Retina (tissue), 1 donor: ENCODE data around the gene ANXA6.

Source experiments
- DNase-seq: peaks from one replicate; pipeline ENCODE4 v3.0.0-alpha.2; 2016

Gene ANXA6

DNA sequence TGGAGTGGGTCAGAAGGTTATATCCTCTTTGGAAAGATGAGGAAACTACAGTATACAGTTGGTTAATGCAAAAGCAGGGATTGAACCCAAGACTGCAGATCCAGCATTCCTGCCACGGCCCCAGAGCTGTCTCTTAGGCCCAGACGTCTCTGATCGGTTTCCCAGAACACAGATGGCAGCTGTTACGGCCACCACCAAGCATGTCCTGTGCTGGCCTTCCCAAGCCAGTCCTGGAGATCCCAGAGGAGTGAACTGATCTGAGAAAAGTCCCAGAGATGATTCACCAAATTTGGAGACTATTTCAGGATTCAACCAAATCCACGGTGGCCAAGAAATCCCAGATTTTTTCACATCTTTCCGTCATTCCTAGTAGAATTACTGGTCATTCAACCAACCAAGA, 96.8 kb downstream of the ANXA6 start:
- no peak for DNase-seq

- DNase-seq: no peak
Measured at GRCh38 chr5:151058891-151059489, 98.6 kb downstream of the ANXA6 start.

DNA sequence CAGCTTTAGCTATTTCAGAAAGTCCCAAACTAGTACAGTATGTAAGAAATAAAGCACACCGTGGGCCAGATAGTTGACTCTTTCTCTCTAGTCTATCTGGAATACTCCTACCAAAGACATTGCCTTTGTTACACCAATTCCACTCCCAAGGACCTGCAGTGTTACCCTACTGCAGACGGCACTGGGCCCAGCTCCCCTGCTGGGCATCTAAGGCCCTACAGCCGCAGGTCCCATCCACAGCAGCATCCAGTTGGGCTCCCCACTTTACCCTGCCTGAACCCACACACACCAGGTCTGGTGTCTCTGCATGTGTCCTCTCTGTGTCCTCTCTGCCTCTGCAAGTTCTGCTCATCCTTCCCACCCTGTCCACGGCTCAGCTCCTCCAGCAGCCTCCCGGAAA, 99.3 kb downstream of the ANXA6 start:
- no peak for DNase-seq

GRCh38 chr5:151056379-151057325, 100.9 kb downstream of the ANXA6 start:
- no peak for DNase-seq

DNA sequence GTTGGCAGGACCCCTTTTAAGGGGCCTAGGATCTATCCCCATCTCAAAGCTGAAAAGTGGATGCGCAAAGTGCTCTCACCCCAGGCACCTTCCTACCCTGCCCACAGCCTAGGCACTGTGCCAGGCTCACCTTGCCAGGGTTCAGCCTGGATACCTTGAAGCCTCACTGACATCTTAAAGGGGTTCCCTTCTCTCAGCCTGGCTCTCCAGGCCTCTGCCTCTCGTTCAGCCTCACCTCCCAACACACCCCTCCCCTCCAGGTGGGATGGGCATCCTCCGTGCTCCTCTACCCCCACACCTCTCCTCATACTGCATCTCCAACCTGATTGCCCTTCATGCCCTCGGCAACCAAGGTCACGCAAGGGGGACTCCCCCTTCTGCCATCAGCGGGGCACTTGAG, 102.2 kb downstream of the ANXA6 start:
- no peak for DNase-seq

DNA sequence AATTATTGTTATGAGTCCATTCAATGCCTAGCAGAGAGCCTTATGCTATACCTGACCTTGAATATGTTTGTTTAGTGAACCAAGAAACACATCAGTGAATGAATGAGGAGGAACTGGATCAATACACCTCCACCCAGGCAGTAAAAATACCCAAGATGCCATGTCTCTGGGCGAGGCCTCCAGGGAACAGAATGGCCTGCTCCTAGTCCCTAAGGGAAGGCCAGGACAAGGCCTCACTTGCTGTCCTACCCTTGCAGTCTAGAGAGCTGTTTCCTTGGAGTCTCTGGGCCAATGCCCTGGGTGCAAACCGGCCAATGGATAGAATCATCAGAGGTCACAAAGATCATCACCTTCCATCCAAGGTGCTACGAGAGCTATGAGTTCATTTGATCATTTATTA, 102.9 kb downstream of the ANXA6 start:
- DNase-seq: no peak

GRCh38 chr5:151053796-151054462, 103.7 kb downstream of the ANXA6 start:
- no peak for DNase-seq

- DNase-seq: no peak
Measured at GRCh38 chr5:151052836-151053235, 104.7 kb downstream of the ANXA6 start.

- no peak for DNase-seq
Measured at GRCh38 chr5:151051931-151052608, 105.5 kb downstream of the ANXA6 start.

GRCh38 chr5:151051066-151051930, 106.3 kb downstream of the ANXA6 start:
- DNase-seq: peak; percentile 65
